IPS DF 6.9 (cell line): ENCODE data around the gene CD300LG.
"Not testable (repeated sequence)": the region's sequence is repeated elsewhere in the genome, so short reads cannot be mapped to it uniquely, and the experiment has no call there.

Experiments
- DNase-seq: peaks from one replicate; pipeline ENCODE4 v3.0.0-alpha.2; 2013; ENCODE audit warnings: low read depth, low spot score
- H3K27ac ChIP-seq: one replicate; pipeline ENCODE4 v1.5.1; 2013; ENCODE audit warnings: low read length, control low read depth
- H3K27me3 ChIP-seq: 2 replicates; pipeline ENCODE4 v1.6.1; 2013; ENCODE audit warnings: mild to moderate bottlenecking, low read length; ENCODE audit not compliant: control insufficient read depth, insufficient read depth
- H3K36me3 ChIP-seq: 2 replicates; pipeline ENCODE4 v1.6.1; 2013; ENCODE audit warnings: low read length; ENCODE audit not compliant: control insufficient read depth, insufficient read depth
- H3K4me1 ChIP-seq: 2 replicates; pipeline ENCODE4 v1.6.1; 2013; ENCODE audit warnings: low read length; ENCODE audit not compliant: control insufficient read depth, insufficient read depth
- H3K4me3 ChIP-seq: 2 replicates; pipeline ENCODE4 v1.5.1; 2013; ENCODE audit warnings: mild to moderate bottlenecking, low read length
- H3K9me3 ChIP-seq: 2 replicates; pipeline ENCODE4 v1.6.1; 2013; ENCODE audit warnings: low read length, inconsistent platforms; ENCODE audit not compliant: control insufficient read depth, insufficient read depth
- WGBS: extraction: QIAGEN DNeasy Blood & Tissue Kit; methylation state at CpG from one replicate; pipeline ENCODE4 v1.1.7; 2013; ENCODE audit warnings: mixed read lengths, missing lambda C conversion rate; ENCODE audit not compliant: insufficient read length, insufficient coverage; 5-methylcytosine and 5-hydroxymethylcytosine counted together

Gene CD300LG

GRCh38 chr17:43846963-43847371, at the start of gene CD300LG:
TSS of gene CD300LG (plus strand) at chr17:43847176. CDS start at chr17:43847217, 41 bp downstream.
- WGBS: no CpG with 5 or more reads among the region's 17 CpGs
- Histone ChIP-seq H3K27me3 (no peaks in the 10 kb centered on the region), H3K9me3 (no peaks in the 10 kb centered on the region), H3K4me3 (no peak within 1 kb of the TSS), H3K27ac (no peak within 1 kb of the TSS), H3K36me3 (no peaks in the 10 kb centered on the region), H3K4me1 (peaks cover 4% of the 10 kb centered on the region; the same call in 1 of the 2 replicates)
- no peak for DNase-seq

- WGBS: no CpG with 5 or more reads among the region's 9 CpGs
- H3K9me3 ChIP-seq, H3K27ac ChIP-seq, H3K27me3 ChIP-seq, H3K4me3 ChIP-seq, DNase-seq, H3K36me3 ChIP-seq, H3K4me1 ChIP-seq: not testable (repeated sequence)
Observed at GRCh38 chr17:43798024-43798423, 49.0 kb upstream of the CD300LG start.

GRCh38 chr17:43799047-43799446, 47.9 kb upstream of the CD300LG start:
- Histone ChIP-seq H3K36me3 (no peaks in the 10 kb centered on the region), H3K27ac (no peak overlapping the region), H3K4me1 (peaks cover 6% of the 10 kb centered on the region), H3K9me3 (no peaks in the 10 kb centered on the region), H3K27me3 (no peaks in the 10 kb centered on the region), H3K4me3 (no peak overlapping the region)
- no peak for DNase-seq
- no CpG with 5 or more reads among the region's 2 CpGs for WGBS

GRCh38 chr17:43800736-43801135, 46.2 kb upstream of the CD300LG start:
- no peak for DNase-seq
- no peaks in the 10 kb centered on the region for H3K36me3 ChIP-seq
- H3K27ac ChIP-seq: no peak overlapping the region
- H3K9me3 ChIP-seq: no peaks in the 10 kb centered on the region
- H3K27me3 ChIP-seq: no peaks in the 10 kb centered on the region
- H3K4me3 ChIP-seq: no peak overlapping the region
- H3K4me1 ChIP-seq: peaks cover 8% of the 10 kb centered on the region
- no CpG with 5 or more reads among the region's 3 CpGs for WGBS

GRCh38 chr17:43801844-43802243, 45.1 kb upstream of the CD300LG start:
- Histone ChIP-seq H3K27ac (no peak overlapping the region), H3K27me3 (no peaks in the 10 kb centered on the region), H3K9me3 (no peaks in the 10 kb centered on the region), H3K4me1 (peaks cover 8% of the 10 kb centered on the region), H3K4me3 (no peak overlapping the region), H3K36me3 (no peaks in the 10 kb centered on the region)
- no peak for DNase-seq
- whole genome bisulfite sequencing: no CpG with 5 or more reads among the region's 3 CpGs

- Histone ChIP-seq H3K4me1 (peaks cover 8% of the 10 kb centered on the region), H3K9me3 (no peaks in the 10 kb centered on the region), H3K27ac (no peak overlapping the region), H3K27me3 (no peaks in the 10 kb centered on the region), H3K36me3 (no peaks in the 10 kb centered on the region), H3K4me3 (no peak overlapping the region)
- no peak for DNase-seq
- WGBS: no CpG with 5 or more reads among the region's 4 CpGs
Observed at GRCh38 chr17:43803758-43804157, 43.2 kb upstream of the CD300LG start.

GRCh38 chr17:43805117-43805516, 41.9 kb upstream of the CD300LG start:
- no peak for DNase-seq
- H3K9me3 ChIP-seq: no peaks in the 10 kb centered on the region
- no peak overlapping the region for H3K27ac ChIP-seq
- H3K4me3 ChIP-seq: no peak overlapping the region
- no peaks in the 10 kb centered on the region for H3K36me3 ChIP-seq
- peaks cover 8% of the 10 kb centered on the region for H3K4me1 ChIP-seq
- no peaks in the 10 kb centered on the region for H3K27me3 ChIP-seq

- Histone ChIP-seq H3K4me3 (no peak overlapping the region), H3K9me3 (no peaks in the 10 kb centered on the region), H3K27ac (no peak overlapping the region), H3K4me1 (peaks cover 8% of the 10 kb centered on the region), H3K27me3 (no peaks in the 10 kb centered on the region), H3K36me3 (no peaks in the 10 kb centered on the region; the same call in 1 of the 2 replicates)
- WGBS: no CpG with 5 or more reads among the region's 4 CpGs
- no peak for DNase-seq
Observed at GRCh38 chr17:43808076-43808475, 38.9 kb upstream of the CD300LG start.

- WGBS: no CpG with 5 or more reads among the region's 5 CpGs
- Histone ChIP-seq H3K4me1 (peaks cover 2% of the 10 kb centered on the region), H3K4me3 (no peak overlapping the region), H3K27ac (no peak overlapping the region), H3K27me3 (no peaks in the 10 kb centered on the region), H3K9me3 (no peaks in the 10 kb centered on the region), H3K36me3 (no peaks in the 10 kb centered on the region; the same call in 1 of the 2 replicates)
- no peak for DNase-seq
Observed at GRCh38 chr17:43809121-43809520, 37.9 kb upstream of the CD300LG start.

- WGBS: no CpG with 5 or more reads among the region's 4 CpGs
- Histone ChIP-seq H3K4me1 (no peaks in the 10 kb centered on the region; the same call in 1 of the 2 replicates), H3K36me3 (no peaks in the 10 kb centered on the region; the same call in 1 of the 2 replicates)
Observed at GRCh38 chr17:43810226-43810715, 36.7 kb upstream of the CD300LG start.

GRCh38 chr17:43810823-43811222, 36.2 kb upstream of the CD300LG start:
- DNase-seq: no peak
- no CpG with 5 or more reads among the region's 5 CpGs for WGBS
- no peaks in the 10 kb centered on the region; the same call in 1 of the 2 replicates for H3K36me3 ChIP-seq

More at GRCh38 chr17:43810226-43810715, 36.7 kb upstream of the CD300LG start:
- Histone ChIP-seq H3K27ac (no peak overlapping the region), H3K27me3 (no peaks in the 10 kb centered on the region), H3K4me3 (no peak overlapping the region), H3K9me3 (no peaks in the 10 kb centered on the region)
- DNase-seq: no peak

More at GRCh38 chr17:43810823-43811222, 36.2 kb upstream of the CD300LG start:
- H3K9me3 ChIP-seq: no peaks in the 10 kb centered on the region
- H3K27ac ChIP-seq: no peak overlapping the region
- no peaks in the 10 kb centered on the region for H3K27me3 ChIP-seq
- no peak overlapping the region for H3K4me3 ChIP-seq
- no peaks in the 10 kb centered on the region; the same call in 1 of the 2 replicates for H3K4me1 ChIP-seq
